Right hindlimb (tissue), 1 donor: ENCODE measurements around the gene MRPS25.
"Not testable (repeated sequence)": the region's sequence is repeated elsewhere in the genome, so short reads cannot be mapped to it uniquely, and the experiment has no call there.

Experiments used
- DNase-seq: peaks from one replicate; pipeline ENCODE4 v3.0.0-alpha.2; 2018

Gene MRPS25

DNA sequence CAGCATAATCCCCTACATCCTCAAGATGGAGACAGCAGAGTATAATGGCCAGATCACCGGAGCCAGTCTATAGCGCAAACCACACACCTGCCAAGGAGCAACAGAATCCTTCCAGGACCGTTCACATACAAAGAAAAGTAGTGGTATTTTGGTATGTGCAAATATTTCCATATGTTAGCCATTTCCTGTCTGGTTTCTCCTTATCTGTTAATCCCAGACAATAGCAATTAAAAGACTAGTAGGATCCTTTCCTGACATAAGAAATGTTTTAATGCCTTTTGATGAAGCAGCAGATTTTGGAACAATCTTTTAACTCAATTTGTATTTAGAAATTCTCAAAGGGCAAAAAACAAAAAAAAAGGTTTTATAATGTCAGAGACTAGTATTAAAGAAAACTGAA is 22.2 kb downstream of the MRPS25 start:
- no peak for DNase-seq

DNA sequence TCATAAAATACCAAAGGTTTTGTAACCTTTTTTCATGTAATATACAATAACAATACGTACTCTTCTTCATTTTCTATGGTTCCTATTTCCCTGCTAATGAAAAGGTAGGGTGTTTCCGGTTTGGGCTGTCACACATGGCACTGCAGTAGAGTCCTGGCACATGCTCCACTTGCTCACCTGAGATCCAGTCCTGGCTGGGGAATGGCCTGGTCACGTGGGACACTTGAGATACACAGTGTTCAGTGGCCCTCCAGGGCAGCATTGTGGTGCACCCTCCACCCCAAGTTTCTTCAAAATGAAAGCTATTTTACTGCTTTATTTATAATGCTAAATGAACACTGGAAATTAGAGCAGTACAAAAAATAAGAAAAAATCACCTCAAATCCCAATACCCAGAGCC is 23.2 kb downstream of the MRPS25 start:
- DNase-seq: no peak

DNA sequence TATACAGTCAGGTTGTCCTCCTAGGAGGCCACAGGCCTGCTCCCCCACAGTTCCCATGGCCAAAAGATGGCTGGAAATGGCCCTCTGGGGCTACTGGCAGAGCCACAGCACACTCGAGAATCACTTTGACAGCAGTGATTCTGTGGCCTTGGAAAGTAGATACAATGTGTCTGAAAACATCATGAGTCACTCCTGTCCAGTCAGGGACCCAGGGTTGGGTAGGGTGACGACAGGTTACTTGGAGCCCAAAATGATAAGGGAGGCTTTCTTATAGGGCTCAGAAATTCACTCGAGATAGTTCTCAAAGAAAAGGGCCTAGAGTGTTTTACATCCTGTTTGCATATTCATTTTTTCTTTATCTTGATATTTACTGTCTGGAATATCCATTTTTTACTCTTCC is 24.3 kb downstream of the MRPS25 start:
- DNase-seq: no peak

DNA sequence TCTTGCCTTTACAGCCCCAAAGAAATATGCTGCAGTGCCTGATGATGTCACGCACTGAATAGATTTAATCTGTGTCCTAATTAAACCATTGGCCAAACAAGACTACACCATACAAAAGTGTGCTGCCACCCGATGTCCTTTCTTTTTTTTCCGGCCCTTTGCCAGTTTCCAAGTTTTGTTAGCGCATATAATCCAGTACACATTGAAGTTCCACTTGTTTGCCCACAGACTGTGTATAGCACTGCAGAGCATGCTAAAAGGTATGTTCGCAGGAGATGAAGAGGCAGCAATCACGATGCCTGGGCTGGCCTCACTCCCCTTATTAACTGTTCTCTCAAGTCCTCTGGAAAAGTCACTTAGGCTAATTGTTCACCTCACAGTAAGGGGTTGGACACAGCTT is 26.8 kb downstream of the MRPS25 start:
- no peak for DNase-seq

DNA sequence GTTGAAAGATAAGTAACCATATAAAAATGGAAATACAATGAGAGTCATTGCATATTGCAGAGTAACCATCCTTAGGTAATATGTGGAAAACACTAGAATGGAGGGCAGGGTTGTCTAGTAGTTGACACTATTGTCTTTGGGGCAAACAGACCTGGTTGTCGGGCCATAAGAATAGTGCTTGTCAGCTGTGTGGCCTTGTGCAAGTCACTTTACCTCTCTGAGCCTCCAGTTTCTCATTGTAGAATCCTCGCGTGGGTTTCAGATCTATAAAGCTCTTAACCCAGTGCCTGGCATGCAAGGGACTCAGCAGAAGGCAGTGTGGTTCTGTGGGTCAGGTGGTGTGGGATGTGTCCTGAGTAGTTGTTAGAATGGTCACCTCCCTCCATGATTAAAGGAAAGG is 32.0 kb downstream of the MRPS25 start:
- no peak for DNase-seq

DNA sequence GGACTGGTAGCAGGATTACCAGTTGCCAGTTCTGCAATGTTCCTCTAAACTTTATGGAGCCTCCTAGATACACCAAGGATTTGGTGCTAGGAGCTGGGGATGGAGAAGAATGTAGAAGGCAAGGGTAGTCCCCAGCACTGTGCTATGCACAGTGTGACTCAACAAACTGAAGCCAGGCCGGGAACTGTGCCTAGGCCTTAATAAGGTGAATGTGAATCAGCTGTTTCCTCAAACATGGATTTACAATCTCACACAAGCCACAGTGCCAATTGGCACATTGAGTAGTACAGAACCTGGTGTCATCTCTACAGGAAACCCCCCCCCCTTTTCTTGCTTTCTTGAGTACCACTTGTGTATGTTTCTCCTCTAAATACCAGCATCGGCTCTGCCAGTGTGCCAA is 32.5 kb downstream of the MRPS25 start:
- no peak for DNase-seq

DNA sequence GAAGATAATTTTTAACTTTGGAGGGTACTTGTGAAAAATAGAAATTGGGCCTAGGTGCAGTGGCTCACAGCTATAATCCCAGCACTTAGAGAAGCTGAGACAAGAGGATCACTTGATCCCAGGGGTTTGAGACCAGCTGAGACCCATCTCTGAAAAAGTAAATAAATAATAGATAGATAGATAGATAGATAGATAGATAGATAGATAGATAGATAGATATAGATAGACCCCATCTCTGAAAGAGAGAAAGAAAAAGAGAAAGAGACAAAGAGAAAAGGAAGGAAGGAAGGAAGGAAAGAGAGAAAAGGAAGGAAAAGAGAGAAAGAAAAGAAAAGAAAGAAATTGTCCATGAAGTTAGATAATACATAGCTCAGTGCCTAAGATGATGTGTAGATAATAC is 35.5 kb downstream of the MRPS25 start:
- no peak for DNase-seq

DNA sequence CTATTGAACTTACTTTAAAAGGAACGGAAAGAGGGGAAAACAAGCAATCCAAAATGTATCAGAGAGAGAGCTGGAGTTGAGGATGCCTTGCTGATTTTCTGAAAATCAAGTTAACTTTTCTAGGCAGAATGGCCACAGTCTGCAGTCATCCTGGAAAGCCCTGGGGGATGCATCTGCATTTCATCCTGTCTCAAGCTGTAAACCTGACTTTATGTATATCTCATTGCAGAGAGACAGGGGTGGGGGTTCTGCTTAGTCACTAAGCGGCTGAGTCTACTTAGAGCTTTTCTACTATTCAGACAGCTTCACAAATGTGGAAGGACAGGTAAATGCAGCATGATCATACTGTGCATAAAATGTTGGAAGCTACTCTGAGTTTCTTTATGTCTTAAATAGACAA is 41.4 kb downstream of the MRPS25 start:
- DNase-seq: no peak

DNA sequence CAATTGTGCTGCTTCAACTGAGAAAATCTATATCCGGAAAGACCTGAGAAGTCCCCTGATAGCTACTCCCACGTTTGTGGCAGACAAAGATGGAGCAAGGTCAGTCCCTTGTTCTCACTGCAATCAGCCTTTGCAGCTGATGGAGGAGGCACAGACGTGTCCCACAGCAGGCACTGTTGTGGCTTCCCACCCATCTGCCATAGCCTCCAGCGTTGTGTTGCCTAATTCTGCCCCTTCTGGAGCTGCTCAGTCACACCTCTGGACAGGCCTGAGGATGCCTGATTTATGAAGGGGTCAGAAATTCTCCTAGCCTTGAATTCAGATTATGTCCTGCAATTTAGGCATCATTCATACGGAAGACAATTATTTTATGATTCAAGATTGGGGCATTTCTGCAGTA is 41.9 kb downstream of the MRPS25 start:
- DNase-seq: no peak

DNA sequence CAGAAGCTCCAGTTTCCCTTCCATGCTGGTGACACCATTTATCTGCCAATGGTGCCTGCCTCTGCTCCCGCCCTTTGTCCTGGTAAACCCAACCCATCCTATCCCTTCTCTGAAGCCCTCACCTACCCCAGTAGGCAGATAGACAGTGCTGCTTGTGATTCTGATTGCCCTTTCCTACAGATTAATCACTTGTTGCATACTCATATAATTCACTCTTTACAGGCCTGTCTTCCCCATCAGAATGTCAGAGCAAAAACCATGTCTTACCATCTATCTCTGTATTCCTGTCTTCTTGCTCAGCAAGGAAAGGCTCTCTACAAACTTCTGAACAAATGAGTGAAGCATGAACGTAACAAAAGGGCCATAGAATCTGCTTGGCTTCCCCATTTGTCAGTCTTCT is 47.9 kb downstream of the MRPS25 start:
- no peak for DNase-seq

DNA sequence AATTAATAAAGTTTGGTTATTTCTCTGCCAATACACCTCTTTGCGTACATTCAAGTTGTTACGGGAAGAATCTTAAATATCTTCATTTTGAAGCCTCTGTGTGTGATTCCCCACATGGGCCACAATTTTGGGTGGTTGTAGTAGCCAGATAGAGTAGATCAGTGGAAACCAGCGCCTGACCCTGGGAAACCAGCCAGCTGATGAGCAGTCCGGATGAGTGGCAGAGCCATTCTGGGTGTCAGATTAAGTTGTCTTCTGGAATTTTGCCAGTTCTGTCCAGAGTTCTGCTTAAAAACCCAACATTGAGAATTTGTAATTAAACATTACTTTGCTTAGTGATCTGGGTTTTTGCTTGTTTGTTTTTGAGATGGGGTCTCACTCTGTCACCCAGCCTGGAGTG is 49.7 kb downstream of the MRPS25 start:
- DNase-seq: no peak

DNA sequence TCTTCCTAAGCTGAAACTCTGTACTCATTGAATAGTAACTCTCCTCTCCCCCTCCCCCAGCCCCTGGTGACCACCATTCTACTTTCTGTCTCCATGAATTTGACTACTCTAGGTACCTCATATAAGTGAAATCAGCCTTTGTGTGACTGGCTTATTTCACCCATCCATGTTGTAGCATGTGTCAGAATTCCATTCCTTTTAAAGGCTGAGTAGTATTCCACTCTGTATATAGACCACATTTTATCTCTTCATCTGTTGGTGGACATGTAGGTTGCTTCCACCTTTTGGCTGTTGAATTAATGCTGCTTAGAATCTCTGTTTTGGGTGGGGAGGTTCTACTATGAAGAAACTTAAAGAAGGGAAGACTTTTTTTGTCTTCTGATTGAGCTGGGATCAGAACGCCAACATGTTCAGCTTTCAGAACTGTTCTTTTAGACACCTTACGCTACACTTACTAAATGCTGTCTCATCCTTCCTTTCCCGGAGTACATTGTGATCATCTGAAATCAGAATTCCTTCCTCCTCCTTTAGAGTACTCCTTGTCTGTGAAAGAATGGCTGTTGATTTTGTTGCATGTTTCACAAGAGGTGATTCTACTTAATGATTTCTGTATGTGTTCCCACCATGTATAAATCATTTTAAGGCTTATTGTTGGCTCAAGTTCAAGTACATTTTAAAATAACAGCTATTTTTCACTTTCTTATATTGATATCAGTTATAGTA is 50.3 kb downstream of the MRPS25 start:
- no peak for DNase-seq

DNA sequence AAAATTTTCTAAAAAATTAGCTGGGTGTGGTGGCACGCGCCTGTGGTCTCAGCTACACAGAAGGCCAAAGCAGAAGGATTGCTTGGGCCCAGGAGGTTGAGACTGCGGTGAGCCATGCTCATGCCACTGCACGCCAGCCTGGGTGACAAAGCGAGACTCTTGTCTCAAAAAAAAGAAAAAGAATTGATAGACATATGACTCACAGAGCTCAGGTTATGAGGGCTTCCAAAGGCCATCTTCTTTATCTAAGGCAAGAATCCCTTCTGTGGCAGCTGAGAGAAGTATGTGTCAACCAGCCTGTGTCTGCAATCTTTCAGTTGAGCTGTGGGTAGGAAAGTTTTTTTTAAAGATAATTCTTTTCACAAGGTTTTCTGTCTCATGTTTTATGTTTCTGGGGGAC is 53.9 kb downstream of the MRPS25 start:
- no peak for DNase-seq

DNA sequence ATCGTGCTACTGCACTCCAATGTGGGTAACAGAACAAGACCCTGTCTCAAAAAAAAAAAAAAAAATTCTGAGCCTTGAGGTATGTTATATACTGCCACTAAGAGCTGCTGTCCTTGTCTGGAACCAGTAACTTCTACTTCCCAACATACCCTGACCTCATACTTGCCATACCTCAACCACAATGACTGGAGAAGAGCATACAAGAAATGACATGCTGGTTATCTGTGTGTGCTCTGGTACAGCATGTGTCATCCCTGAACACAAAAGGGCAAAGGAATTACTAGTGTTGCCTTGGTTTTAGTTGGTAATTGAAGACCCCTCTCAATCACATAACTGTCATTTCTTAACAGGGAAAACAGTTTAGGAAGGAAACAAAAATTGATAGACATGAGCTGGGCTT is 54.5 kb downstream of the MRPS25 start:
- no peak for DNase-seq

DNA sequence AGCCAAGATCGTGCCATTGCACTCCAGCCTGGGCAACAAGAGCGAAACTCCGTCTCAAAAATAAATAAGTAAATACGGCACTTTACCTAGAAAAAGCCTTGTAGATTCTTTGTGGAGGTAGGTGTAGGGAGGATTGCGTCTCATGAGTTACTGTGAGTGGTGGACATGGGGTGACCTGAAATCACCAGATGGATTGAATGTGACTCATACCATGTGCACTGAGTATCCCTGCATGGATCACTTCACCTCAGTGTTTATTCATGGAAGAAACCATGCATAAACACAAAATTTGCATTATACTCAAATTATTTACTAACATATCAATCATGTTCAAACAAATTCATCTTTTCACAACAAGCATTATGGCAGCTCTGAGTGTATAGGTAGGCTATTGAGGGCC is 55.9 kb downstream of the MRPS25 start:
- DNase-seq: no peak

DNA sequence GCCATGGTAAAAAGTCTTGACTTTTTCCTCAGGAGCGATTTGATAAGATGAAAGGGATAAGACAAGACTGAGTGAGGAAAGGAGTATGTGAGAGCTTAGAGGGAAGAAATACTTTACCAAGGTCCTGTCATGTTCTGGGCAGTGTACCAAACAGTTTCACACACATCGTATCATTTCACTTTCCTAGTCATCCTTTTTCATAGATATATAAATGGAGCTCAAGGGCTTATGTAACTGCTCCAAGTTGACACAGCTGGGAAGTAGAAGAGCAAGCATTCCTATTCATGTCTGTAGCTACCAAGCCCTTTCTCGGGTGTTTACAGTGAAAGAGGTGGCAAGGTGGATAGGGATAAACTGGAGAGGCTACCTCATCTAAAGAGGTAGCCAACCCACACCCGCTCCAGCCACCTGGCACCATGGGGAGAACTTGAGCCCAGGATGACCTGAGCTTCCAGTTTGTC is 57.4 kb downstream of the MRPS25 start:
- DNase-seq: no peak

DNA sequence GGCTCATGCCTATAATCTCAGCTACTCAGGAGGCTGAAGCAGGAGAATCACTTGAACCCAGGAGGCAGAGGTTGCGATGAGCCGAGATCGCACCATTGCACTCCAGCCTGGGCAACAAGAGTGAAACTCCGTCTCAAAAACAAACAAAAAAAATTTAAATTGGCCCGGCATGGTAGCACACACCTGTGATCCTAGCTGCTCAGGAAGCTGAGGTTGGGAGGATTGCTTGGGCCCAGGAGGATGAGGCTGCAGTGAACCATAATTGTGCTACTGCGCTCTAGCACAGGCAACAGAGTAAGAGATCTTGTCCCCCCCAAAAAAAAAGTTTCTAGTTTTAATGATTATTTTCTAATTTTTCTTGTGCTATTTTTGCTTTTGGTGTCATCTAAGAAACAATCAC is 65.9 kb downstream of the MRPS25 start:
- DNase-seq: not testable (repeated sequence)
